Hepatocyte (in vitro differentiated cells): ENCODE results near the gene ZG16B. TPM values are rescaled to one million over a fixed set of nuclear protein-coding genes. Genes with fewer than 3 reads are reported as not detected.

Experiments used
- DNase-seq: peaks from one replicate; pipeline ENCODE4 v3.0.0-alpha.2; 2016; ENCODE audit warnings: low spot score
- H2AFZ ChIP-seq: fragments of 200-600 bp; sonication (generic); 2 replicates; pipeline ENCODE4 v1.6.0; 2016; ENCODE audit warnings: antibody characterized with exemption, mild to moderate bottlenecking
- H3K27ac ChIP-seq: fragments of 200-600 bp; sonication (generic); 2 replicates; pipeline ENCODE4 v1.5.1; 2016; ENCODE audit warnings: mild to moderate bottlenecking
- H3K27me3 ChIP-seq: fragments of 200-600 bp; sonication (generic); 2 replicates; pipeline ENCODE4 v1.6.1; 2016
- H3K36me3 ChIP-seq: fragments of 200-600 bp; sonication (generic); replicated peaks from 2 replicates; pipeline ENCODE4 v1.5.1; 2016; ENCODE audit warnings: low read depth; ENCODE audit not compliant: insufficient read depth
- H3K4me1 ChIP-seq: fragments of 200-600 bp; sonication (generic); 2 replicates; pipeline ENCODE4 v1.5.1; 2016; ENCODE audit warnings: mild to moderate bottlenecking, moderate library complexity; ENCODE audit not compliant: insufficient read depth
- H3K4me2 ChIP-seq: fragments of 200-600 bp; sonication (generic); 2 replicates; pipeline ENCODE4 v1.6.0; 2016
- H3K4me3 ChIP-seq: fragments of 200-600 bp; sonication (generic); 2 replicates; pipeline ENCODE4 v1.5.1; 2016; ENCODE audit warnings: mild to moderate bottlenecking
- H3K79me2 ChIP-seq: fragments of 200-600 bp; sonication (generic); 2 replicates; pipeline ENCODE4 v1.6.0; 2017; ENCODE audit warnings: mild to moderate bottlenecking
- H3K9me2 ChIP-seq: fragments of 200-600 bp; sonication (generic); replicated peaks from 2 replicates; pipeline ENCODE4 v1.6.0; 2017; ENCODE audit warnings: mild to moderate bottlenecking; ENCODE audit not compliant: insufficient read depth
- H3K9me3 ChIP-seq: fragments of 200-600 bp; sonication (generic); 2 replicates; pipeline ENCODE4 v1.5.1; 2016; ENCODE audit warnings: low read depth, mild to moderate bottlenecking
- H4K20me1 ChIP-seq: fragments of 200-600 bp; sonication (generic); 2 replicates; pipeline ENCODE4 v1.6.0; 2016; ENCODE audit warnings: mild to moderate bottlenecking; ENCODE audit not compliant: insufficient read depth, poor library complexity, severe bottlenecking
- CTCF ChIP-seq: fragments of 200-600 bp; sonication (generic); IDR thresholded peaks from 2 replicates; pipeline ENCODE4 v1.5.1; 2016; ENCODE audit warnings: antibody characterized with exemption, mild to moderate bottlenecking; ENCODE audit not compliant: poor library complexity
- EZH2 ChIP-seq: fragments of 200-600 bp; sonication (generic); IDR thresholded peaks from 2 replicates; pipeline ENCODE4 v1.6.1; 2016; ENCODE audit warnings: antibody characterized with exemption, mild to moderate bottlenecking, borderline replicate concordance
- EZH2phosphoT487 ChIP-seq: fragments of 200-600 bp; sonication (generic); IDR thresholded peaks from one replicate; pipeline ENCODE4 v1.6.1; 2018; ENCODE audit warnings: antibody characterized with exemption, mild to moderate bottlenecking, low read depth, moderate library complexity; ENCODE audit not compliant: unreplicated experiment, severe bottlenecking
- WGBS: methylation state at CpG from one replicate; pipeline ENCODE4 v1.1.6; 2016; ENCODE audit warnings: low lambda C conversion rate; ENCODE audit errors: missing lambda C conversion rate; 5-methylcytosine and 5-hydroxymethylcytosine counted together
- polyA plus RNA-seq: library from polyadenylated mRNA; unstranded; fragments of >200 nt; fragmentation: Nextera tagmentation; extraction: Ambion mirVana; gene quantifications from 2 replicates; pipeline ENCODE4 v1.2.1, GENCODE V29; 2016
- total RNA-seq: library from RNA; depleted of rRNA; stranded (reverse); fragments of >200 nt; gene quantifications from 2 replicates; pipeline ENCODE4 v1.2.3, GENCODE V29; 2014

The ZG16B gene
- total and polyA plus RNA-seq, 2 experiments from 2014 or later, result 4.3 to 4.9 TPM

- Histone ChIP-seq H3K4me1 (peaks cover 5% of the 10 kb centered on the region), H3K27me3 (no peaks in the 10 kb centered on the region), H3K27ac (no peak overlapping the region), H3K4me2 (no peak overlapping the region), H3K36me3 (no peaks in the 10 kb centered on the region), H3K9me2 (no peaks in the 10 kb centered on the region), H4K20me1 (no peaks in the 10 kb centered on the region), H3K79me2 (peaks cover 6% of the 10 kb centered on the region), H2AFZ (no peak overlapping the region), H3K4me3 (no peak overlapping the region), H3K9me3 (no peaks in the 10 kb centered on the region)
- no peak for TF ChIP-seq EZH2phosphoT487
- no peak for TF ChIP-seq CTCF
- no peak for TF ChIP-seq EZH2
- WGBS, result 92% methylated on average over 16 of the region's 16 CpGs
- DNase-seq, result no peak
Observed at GRCh38 chr16:2852003-2852730, 22.1 kb downstream of the ZG16B start.

- Histone ChIP-seq H3K27me3 (no peaks in the 10 kb centered on the region), H3K27ac (no peak overlapping the region), H3K4me2 (no peak overlapping the region), H3K79me2 (peaks cover 6% of the 10 kb centered on the region), H3K4me1 (no peaks in the 10 kb centered on the region), H3K9me2 (no peaks in the 10 kb centered on the region), H2AFZ (no peak overlapping the region), H3K4me3 (no peak overlapping the region), H4K20me1 (no peaks in the 10 kb centered on the region), H3K9me3 (no peaks in the 10 kb centered on the region), H3K36me3 (no peaks in the 10 kb centered on the region)
- DNase-seq, result no peak
- 93% methylated on average over 44 of the region's 56 CpGs for WGBS
- TF ChIP-seq EZH2phosphoT487, result no peak
- no peak for TF ChIP-seq EZH2
Observed at GRCh38 chr16:2852731-2853507, 22.8 kb downstream of the ZG16B start.

GRCh38 chr16:2853531-2854073 is 23.5 kb downstream of the ZG16B start:
- Histone ChIP-seq H3K4me2 (no peak overlapping the region), H3K4me1 (no peaks in the 10 kb centered on the region), H3K9me3 (no peaks in the 10 kb centered on the region), H3K9me2 (no peaks in the 10 kb centered on the region), H3K27ac (no peak overlapping the region), H3K4me3 (no peak overlapping the region), H4K20me1 (no peaks in the 10 kb centered on the region), H3K27me3 (no peaks in the 10 kb centered on the region), H2AFZ (no peak overlapping the region), H3K36me3 (no peaks in the 10 kb centered on the region), H3K79me2 (peaks cover 6% of the 10 kb centered on the region)
- 93% methylated on average over 15 of the region's 18 CpGs for WGBS
- no peak for DNase-seq
- TF ChIP-seq EZH2 (no peak), CTCF (no peak), EZH2phosphoT487 (no peak)
